ENCODE measurements around the gene DNAH11. TPM values are rescaled to one million over a fixed set of nuclear protein-coding genes. Genes with fewer than 3 reads are reported as not detected.

The DNAH11 gene
- total and polyA plus RNA-seq, 2 of the 8 experiments (the other 6 are each of a cell fraction or from before 2014, with no cell fraction given), result 1.8 to 4.9 TPM

GRCh38 chr7:21771266-21771665 is 228.4 kb downstream of the DNAH11 start:
- H2BK120ac ChIP-seq (replicated peaks; ENCODE audit: low read depth, low read length), result peak overlapping the region; percentile 90
- no peaks in the 10 kb centered on the region for H4K20me1 ChIP-seq (replicated peaks in 1 of 2; ENCODE audit: control insufficient read depth in 1 of 2, insufficient read depth in 2 of 2, low read length in 2 of 2)
- peak overlapping the region; percentile 67; the same call in 1 of the 2 replicates for H2BK5ac ChIP-seq (ENCODE audit: low read depth, low read length)
- H3K4me1 ChIP-seq (replicated peaks in 1 of 4; ENCODE audit: control insufficient read depth in 3 of 4, insufficient read depth in 4 of 4, low read length in 3 of 4), result peaks cover 0 to 16% (median 10%) of the 10 kb centered on the region in 4 experiments; a peak in 6 of 7 replicates
- H4K5ac ChIP-seq (ENCODE audit: insufficient read length, low read depth, low read length), result no peak overlapping the region
- H3K9me3 ChIP-seq (ENCODE audit: insufficient read depth in 2 of 2, low read depth in 1 of 2, low read length in 1 of 2), result no peaks in the 10 kb centered on the region
- H3K23ac ChIP-seq (ENCODE audit: insufficient read length), result no peak overlapping the region
- no peak overlapping the region; the same call in 1 of the 2 replicates for H2BK20ac ChIP-seq (ENCODE audit: low read length)
- H3K23me2 ChIP-seq (ENCODE audit: low read depth, low read length), result no peaks in the 10 kb centered on the region
- H2BK15ac ChIP-seq (ENCODE audit: low read length), result no peak overlapping the region
- H4K91ac ChIP-seq (replicated peaks; ENCODE audit: insufficient read length, low read length), result peak overlapping the region; percentile 82
- H3K27ac ChIP-seq (ENCODE audit: low read depth, low read length), result no peak overlapping the region
- no peak overlapping the region for H2BK12ac ChIP-seq (ENCODE audit: low read depth, low read length)
- H2AFZ ChIP-seq (ENCODE audit: low read length), result no peak overlapping the region
- no peak overlapping the region for H3K4me3 ChIP-seq (ENCODE audit: extremely low read depth in 1 of 4, insufficient read depth in 2 of 4, low read depth in 3 of 4, low read length in 4 of 4)
- FAIRE-seq (peak; percentile 7), DNase-seq (ENCODE audit: low read depth in 1 of 2, low spot score in 2 of 2) (no peak)
- peak overlapping the region; percentile 19 for H3K4ac ChIP-seq (replicated peaks; ENCODE audit: insufficient read length, low read depth, low read length)
- 74% methylated on average over 5 of the region's 5 CpGs; no CpG with 5 or more reads in 1 of the 2 experiments for WGBS, 2 experiments (ENCODE audit: extremely low coverage in 1 of 2, insufficient coverage in 1 of 2, insufficient read length in 1 of 2, insufficient replicate concordance in 2 of 2, low coverage in 1 of 2, low lambda C conversion rate in 2 of 2, missing lambda C conversion rate in 1 of 2)
- no peaks in the 10 kb centered on the region for H3K27me3 ChIP-seq (replicated peaks in 1 of 4; ENCODE audit: control insufficient read depth in 3 of 4, extremely low read depth in 1 of 4, insufficient read depth in 3 of 4, low read length in 3 of 4)
- H3K36me3 ChIP-seq (ENCODE audit: control insufficient read depth in 2 of 4, insufficient read depth in 4 of 4, low read length in 3 of 4), result no peaks in the 10 kb centered on the region
- H3K4me2 ChIP-seq (ENCODE audit: insufficient read depth in 1 of 2, low read depth in 2 of 2, low read length in 2 of 2), result peak overlapping the region in 1 of 2 experiments; percentile 28; a peak in 2 of 4 replicates
- CTCF ChIA-PET (ENCODE audit: partially characterized antibody), result interaction anchor here (0.7 kb wide), 1 partner anchor 153 kb away, joined by 4 read pairs; no protein-coding TSS in a partner anchor
- H3K79me2 ChIP-seq (ENCODE audit: control insufficient read depth in 1 of 2, insufficient read depth in 2 of 2, low read length in 2 of 2), result no peaks in the 10 kb centered on the region
- no peak overlapping the region for H3K9ac ChIP-seq (replicated peaks in 1 of 4; ENCODE audit: extremely low read depth in 1 of 4, low read depth in 3 of 4, low read length in 3 of 4)
- POLR2A ChIA-PET (ENCODE audit: partially characterized antibody), result no interaction called here
- no peak overlapping the region for H3K14ac ChIP-seq (ENCODE audit: insufficient read length)
- no peaks in the 10 kb centered on the region for H3K79me1 ChIP-seq (ENCODE audit: low read depth, low read length)
- peak overlapping the region; percentile 36 for H3K56ac ChIP-seq (replicated peaks; ENCODE audit: insufficient read length, low read depth, low read length)
- no peak overlapping the region for H2AK5ac ChIP-seq (ENCODE audit: low read depth, low read length)
- no peak overlapping the region for H4K8ac ChIP-seq (ENCODE audit: extremely low read depth, insufficient read depth, low read length)
- H3K18ac ChIP-seq (ENCODE audit: extremely low read depth, low read length), result no peak overlapping the region; the same call in 1 of the 2 replicates
- TF ChIP-seq SUZ12 (IDR thresholded peaks at IDR 0.05; ENCODE audit: low read length), result no peak
- TF ChIP-seq CBX8 (IDR thresholded peaks at IDR 0.05; ENCODE audit: borderline replicate concordance, low read depth, low read length), result no peak
- no peak for TF ChIP-seq SP2 (IDR thresholded peaks at IDR 0.05; ENCODE audit: low read length)
- no peak for TF ChIP-seq E2F6 (IDR thresholded peaks at IDR 0.05)
- TF ChIP-seq YY1 (IDR thresholded peaks at IDR 0.05; ENCODE audit: low read depth, low read length), result no peak
- TF ChIP-seq MAX (IDR thresholded peaks at IDR 0.05), result no peak
- no peak for TF ChIP-seq SIX5 (IDR thresholded peaks at IDR 0.05; ENCODE audit: low read depth, low read length)
- TF ChIP-seq BCL11A (IDR thresholded peaks at IDR 0.05; ENCODE audit: low read depth in 2 of 2, low read length in 2 of 2), result no peak
- TF ChIP-seq HDAC2 (IDR thresholded peaks at IDR 0.05; ENCODE audit: borderline replicate concordance in 1 of 2, low read depth in 2 of 2, low read length in 2 of 2), result no peak
- TF ChIP-seq CHD2 (IDR thresholded peaks at IDR 0.05; ENCODE audit: low read length), result no peak
- TF ChIP-seq TEAD4 (IDR thresholded peaks at IDR 0.05; ENCODE audit: low read depth, low read length), result no peak
- TF ChIP-seq TBP (IDR thresholded peaks at IDR 0.05; ENCODE audit: low read depth, low read length), result no peak
- no peak for TF ChIP-seq RFX5 (IDR thresholded peaks at IDR 0.05; ENCODE audit: borderline replicate concordance, low read depth, low read length)
- TF ChIP-seq JUND (IDR thresholded peaks at IDR 0.05; ENCODE audit: low read length), result no peak
